ENCODE measurements around the gene IL10.

IL10 gene

GRCh38 chr1:206723462-206723804, 48.9 kb downstream of the IL10 start:
- Histone ChIP-seq H3K4me3 (ENCODE audit: low read depth, low read length) (no peak overlapping the region), H3K4me1 (ENCODE audit: control insufficient read depth, insufficient read depth, low read length) (no peaks in the 10 kb centered on the region; the same call in 1 of the 2 replicates), H3K27ac (ENCODE audit: extremely low read depth, low read depth, low read length) (no peak overlapping the region), H3K36me3 (ENCODE audit: control insufficient read depth in 2 of 2, insufficient read depth in 1 of 2, low read length in 2 of 2) (no peaks in the 10 kb centered on the region), H3K9me3 (ENCODE audit: control insufficient read depth, insufficient read depth, low read depth, low read length) (no peaks in the 10 kb centered on the region)
- ChIA-PET CTCF (interaction anchor here (0.6 to 4.5 kb wide), 7 partner anchors 9 to 258 kb away, joined by 3 to 62 read pairs (median 5); no protein-coding TSS in a partner anchor), POLR2A (no interaction called here)
- TF ChIP-seq ZFP69B (tag by site-specific recombination; IDR thresholded peaks at IDR 0.05) (no peak), ZNF248 (tag by site-specific recombination; IDR thresholded peaks at IDR 0.05) (no peak)

- POLR2A ChIA-PET = no interaction called here
- Histone ChIP-seq H3K27ac (ENCODE audit: extremely low read depth, low read depth, low read length) (no peak overlapping the region), H3K4me3 (ENCODE audit: low read depth, low read length) (no peak overlapping the region), H3K4me1 (ENCODE audit: control insufficient read depth, insufficient read depth, low read length) (no peaks in the 10 kb centered on the region; the same call in 1 of the 2 replicates), H3K36me3 (ENCODE audit: control insufficient read depth in 2 of 2, insufficient read depth in 1 of 2, low read length in 2 of 2) (no peaks in the 10 kb centered on the region), H3K9me3 (ENCODE audit: control insufficient read depth, insufficient read depth, low read depth, low read length) (no peaks in the 10 kb centered on the region)
- CTCF ChIA-PET = interaction anchor here (0.6 to 4.5 kb wide), 8 partner anchors 8 to 259 kb away, joined by 3 to 62 read pairs (median 6); no protein-coding TSS in a partner anchor
- TF ChIP-seq MZF1 (tag by site-specific recombination; IDR thresholded peaks at IDR 0.05; ENCODE audit: borderline replicate concordance) = peak; percentile 74; the same call in 1 of the 2 replicates
- no peak for TF ChIP-seq ZNF621 (tag by site-specific recombination; IDR thresholded peaks at IDR 0.05)
- TF ChIP-seq GLIS1 (tag by site-specific recombination; IDR thresholded peaks at IDR 0.05) = 0 out of 2 replicates have a peak, but pooled peaks have one; percentile 8
- peak; percentile 62 for TF ChIP-seq EGR2 (tag by site-specific recombination; IDR thresholded peaks at IDR 0.05; ENCODE audit: low read depth)
- no peak for TF ChIP-seq SETDB1 (IDR thresholded peaks at IDR 0.05; ENCODE audit: insufficient read length, low read length)
- TF ChIP-seq GLIS2 (tag by site-specific recombination; IDR thresholded peaks at IDR 0.05) = 0 out of 2 replicates have a peak, but pooled peaks have one; percentile 18
- peak; percentile 59 for TF ChIP-seq ZFHX2 (tag by site-specific recombination; conservative IDR thresholded peaks at IDR 0.05)
- TF ChIP-seq GFI1B (tag by site-specific recombination; IDR thresholded peaks at IDR 0.05) = no peak
- TF ChIP-seq ZEB2 (tag by site-specific recombination; IDR thresholded peaks at IDR 0.05) = no peak
These were observed 49.4 kb downstream of the IL10 start for GRCh38 chr1:206722751-206723461.

- Histone ChIP-seq H3K9me3 (ENCODE audit: control insufficient read depth, insufficient read depth, low read depth, low read length) (no peaks in the 10 kb centered on the region), H3K4me1 (ENCODE audit: control insufficient read depth, insufficient read depth, low read length) (no peaks in the 10 kb centered on the region; the same call in 1 of the 2 replicates), H3K4me3 (ENCODE audit: low read depth, low read length) (no peak overlapping the region), H3K27ac (ENCODE audit: extremely low read depth, low read depth, low read length) (no peak overlapping the region), H3K36me3 (ENCODE audit: control insufficient read depth in 2 of 2, insufficient read depth in 1 of 2, low read length in 2 of 2) (no peaks in the 10 kb centered on the region)
- TF ChIP-seq ZNF623 (tag by site-specific recombination; IDR thresholded peaks at IDR 0.05) = no peak
- TF ChIP-seq ZFP69B (tag by site-specific recombination; IDR thresholded peaks at IDR 0.05) = no peak
- POLR2A ChIA-PET = no interaction called here
- CTCF ChIA-PET = interaction anchor here (1.1 kb wide), 1 partner anchor 190 kb away, joined by 5 read pairs; no protein-coding TSS in a partner anchor
These were observed 50.8 kb downstream of the IL10 start for GRCh38 chr1:206721454-206721853.

- H3K36me3 ChIP-seq (ENCODE audit: control insufficient read depth in 2 of 2, insufficient read depth in 1 of 2, low read length in 2 of 2) = no peaks in the 10 kb centered on the region
- H3K27ac ChIP-seq (ENCODE audit: extremely low read depth, low read depth, low read length) = no peak overlapping the region
- ChIA-PET POLR2A (no interaction called here), CTCF (interaction anchor here (0.6 to 1.1 kb wide), 3 partner anchors 55 to 285 kb away, joined by 3 to 4 read pairs (median 3); no protein-coding TSS in a partner anchor)
- H3K4me1 ChIP-seq (ENCODE audit: control insufficient read depth, insufficient read depth, low read length) = peaks cover 4% of the 10 kb centered on the region
- no peaks in the 10 kb centered on the region for H3K9me3 ChIP-seq (ENCODE audit: control insufficient read depth, insufficient read depth, low read depth, low read length)
- H3K4me3 ChIP-seq (ENCODE audit: low read depth, low read length) = no peak overlapping the region
- TF ChIP-seq RBAK (tag by site-specific recombination; IDR thresholded peaks at IDR 0.05) = no peak
- TF ChIP-seq TRIM28 (IDR thresholded peaks at IDR 0.05; ENCODE audit: borderline replicate concordance, low read length) = no peak
- no peak for TF ChIP-seq ZNF19 (tag by site-specific recombination; IDR thresholded peaks at IDR 0.05; ENCODE audit: low read depth)
- TF ChIP-seq GLI4 (tag by site-specific recombination; IDR thresholded peaks at IDR 0.05) = no peak
- TF ChIP-seq SCRT2 (tag by site-specific recombination; IDR thresholded peaks at IDR 0.05) = no peak
- TF ChIP-seq, protein P1, sequence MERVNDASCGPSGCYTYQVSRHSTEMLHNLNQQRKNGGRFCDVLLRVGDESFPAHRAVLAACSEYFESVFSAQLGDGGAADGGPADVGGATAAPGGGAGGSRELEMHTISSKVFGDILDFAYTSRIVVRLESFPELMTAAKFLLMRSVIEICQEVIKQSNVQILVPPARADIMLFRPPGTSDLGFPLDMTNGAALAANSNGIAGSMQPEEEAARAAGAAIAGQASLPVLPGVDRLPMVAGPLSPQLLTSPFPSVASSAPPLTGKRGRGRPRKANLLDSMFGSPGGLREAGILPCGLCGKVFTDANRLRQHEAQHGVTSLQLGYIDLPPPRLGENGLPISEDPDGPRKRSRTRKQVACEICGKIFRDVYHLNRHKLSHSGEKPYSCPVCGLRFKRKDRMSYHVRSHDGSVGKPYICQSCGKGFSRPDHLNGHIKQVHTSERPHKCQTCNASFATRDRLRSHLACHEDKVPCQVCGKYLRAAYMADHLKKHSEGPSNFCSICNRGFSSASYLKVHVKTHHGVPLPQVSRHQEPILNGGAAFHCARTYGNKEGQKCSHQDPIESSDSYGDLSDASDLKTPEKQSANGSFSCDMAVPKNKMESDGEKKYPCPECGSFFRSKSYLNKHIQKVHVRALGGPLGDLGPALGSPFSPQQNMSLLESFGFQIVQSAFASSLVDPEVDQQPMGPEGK (tag by site-specific recombination; IDR thresholded peaks at IDR 0.05) = no peak
- TF ChIP-seq ZNF202 (tag by site-specific recombination; IDR thresholded peaks at IDR 0.05; ENCODE audit: borderline replicate concordance) = no peak
- no peak for TF ChIP-seq ZNF777 (tag by site-specific recombination; IDR thresholded peaks at IDR 0.05; ENCODE audit: borderline replicate concordance)
- no peak for TF ChIP-seq ZNF302 (tag by site-specific recombination; IDR thresholded peaks at IDR 0.05; ENCODE audit: low read depth)
- no peak for TF ChIP-seq ZNF155 (tag by site-specific recombination; IDR thresholded peaks at IDR 0.05)
- no peak for TF ChIP-seq MZF1 (tag by site-specific recombination; IDR thresholded peaks at IDR 0.05; ENCODE audit: borderline replicate concordance)
- no peak for TF ChIP-seq ZSCAN30 (tag by site-specific recombination; IDR thresholded peaks at IDR 0.05)
- TF ChIP-seq ZEB2 (tag by site-specific recombination; IDR thresholded peaks at IDR 0.05) = no peak
- no peak for TF ChIP-seq SCRT1 (tag by site-specific recombination; IDR thresholded peaks at IDR 0.05; ENCODE audit: borderline replicate concordance)
- TF ChIP-seq ZNF433 (tag by site-specific recombination; IDR thresholded peaks at IDR 0.05; ENCODE audit: low read depth) = no peak
- TF ChIP-seq ZNF585B (tag by site-specific recombination; IDR thresholded peaks at IDR 0.05) = no peak
- TF ChIP-seq TCF7L2 (IDR thresholded peaks at IDR 0.05; ENCODE audit: borderline replicate concordance, low read depth, low read length) = no peak
These were observed 53.0 kb downstream of the IL10 start for GRCh38 chr1:206719169-206719839.
